ENCODE measurements around the gene MAP3K5. TPM values are rescaled to one million over a fixed set of nuclear protein-coding genes. Genes with fewer than 3 reads are reported as not detected.

The MAP3K5 gene
- total RNA-seq, 2 donors from 2014 or later = 6.7 to 11.9 TPM

DNA sequence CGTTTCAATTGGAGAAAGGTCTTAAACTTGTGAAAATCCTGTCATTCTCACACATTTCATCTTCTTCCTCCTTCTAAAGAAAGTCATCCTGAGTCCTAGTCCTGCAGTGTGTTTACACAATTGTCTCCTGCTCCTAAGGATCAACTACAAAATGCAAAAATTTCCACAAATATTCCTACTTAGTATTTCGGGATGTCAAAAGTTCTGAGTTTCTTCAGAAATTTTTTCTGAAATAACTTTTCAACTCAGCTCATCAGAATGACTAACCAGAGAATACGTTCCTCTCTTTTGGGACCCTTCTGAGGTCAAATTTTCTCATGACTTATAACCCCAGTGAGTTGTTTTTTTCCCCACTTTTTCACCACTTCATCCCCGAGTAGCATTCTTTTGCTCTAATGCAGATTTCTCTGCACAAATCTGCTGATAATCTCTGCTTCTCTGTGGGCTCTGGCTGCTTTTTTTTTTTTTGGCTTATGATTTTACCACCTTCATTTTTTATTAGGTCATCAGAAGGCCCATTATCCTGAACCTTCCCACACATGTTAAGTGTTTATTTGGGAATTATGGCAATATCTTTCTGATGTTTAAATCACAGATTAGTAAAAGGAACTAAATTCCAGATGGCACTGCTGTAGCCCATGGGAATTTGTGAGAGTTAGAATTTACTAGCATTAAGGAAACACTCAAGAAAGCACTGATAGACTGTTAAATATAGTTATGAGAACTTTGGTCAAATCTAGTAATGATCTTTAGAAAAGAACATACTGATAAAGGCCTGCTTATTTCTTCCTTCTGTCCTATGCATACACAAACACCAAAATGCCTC is 41.4 kb downstream of the MAP3K5 start:
- TF ChIP-seq, protein P1, sequence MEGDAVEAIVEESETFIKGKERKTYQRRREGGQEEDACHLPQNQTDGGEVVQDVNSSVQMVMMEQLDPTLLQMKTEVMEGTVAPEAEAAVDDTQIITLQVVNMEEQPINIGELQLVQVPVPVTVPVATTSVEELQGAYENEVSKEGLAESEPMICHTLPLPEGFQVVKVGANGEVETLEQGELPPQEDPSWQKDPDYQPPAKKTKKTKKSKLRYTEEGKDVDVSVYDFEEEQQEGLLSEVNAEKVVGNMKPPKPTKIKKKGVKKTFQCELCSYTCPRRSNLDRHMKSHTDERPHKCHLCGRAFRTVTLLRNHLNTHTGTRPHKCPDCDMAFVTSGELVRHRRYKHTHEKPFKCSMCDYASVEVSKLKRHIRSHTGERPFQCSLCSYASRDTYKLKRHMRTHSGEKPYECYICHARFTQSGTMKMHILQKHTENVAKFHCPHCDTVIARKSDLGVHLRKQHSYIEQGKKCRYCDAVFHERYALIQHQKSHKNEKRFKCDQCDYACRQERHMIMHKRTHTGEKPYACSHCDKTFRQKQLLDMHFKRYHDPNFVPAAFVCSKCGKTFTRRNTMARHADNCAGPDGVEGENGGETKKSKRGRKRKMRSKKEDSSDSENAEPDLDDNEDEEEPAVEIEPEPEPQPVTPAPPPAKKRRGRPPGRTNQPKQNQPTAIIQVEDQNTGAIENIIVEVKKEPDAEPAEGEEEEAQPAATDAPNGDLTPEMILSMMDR (IDR thresholded peaks at IDR 0.05) = no peak
- Histone ChIP-seq H3K27ac (peak overlapping the region in 1 of 2 donors; percentile 6), H3K4me1 (peaks cover 0 to 23% of the 10 kb centered on the region in 2 donors)

DNA sequence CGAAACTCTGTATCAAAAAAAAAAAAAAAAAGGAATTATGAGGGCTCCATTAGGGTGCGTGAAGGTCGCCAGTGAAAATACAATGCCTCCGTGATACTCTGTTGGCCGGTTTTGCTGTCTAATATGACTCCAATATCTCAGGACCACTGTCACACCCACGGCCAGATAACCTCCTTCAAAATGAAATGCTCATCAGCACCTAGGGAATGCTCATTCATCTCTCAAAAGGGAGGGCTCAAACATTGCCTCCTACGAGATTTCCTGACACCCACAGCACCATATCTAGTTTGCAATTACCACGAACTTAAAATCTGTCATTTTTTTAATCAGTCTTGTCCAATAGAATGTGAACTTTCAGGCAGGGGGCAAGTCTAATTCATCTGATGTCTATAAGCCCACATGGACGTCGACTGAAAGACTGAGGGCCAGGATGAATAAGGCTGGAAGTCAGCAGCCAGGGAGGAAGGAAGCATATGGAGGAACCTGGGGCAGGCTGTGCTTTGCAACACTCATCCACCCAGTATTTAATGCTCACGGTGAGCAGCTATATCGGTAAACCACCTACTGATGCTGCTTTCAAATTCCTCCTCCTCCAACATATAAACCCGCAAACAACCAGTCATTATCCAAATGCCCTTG is 42.8 kb downstream of the MAP3K5 start:
- DNase-seq (ENCODE audit: low spot score) = no peak
- no peaks in the 10 kb centered on the region for H3K9me3 ChIP-seq
- no peak overlapping the region for H3K4me3 ChIP-seq
- no peaks in the 10 kb centered on the region for H3K27me3 ChIP-seq
- TF ChIP-seq, protein P1 (IDR thresholded peaks at IDR 0.05) = no peak
- no peaks in the 10 kb centered on the region for H3K36me3 ChIP-seq
- H3K4me1 ChIP-seq = peaks cover 0 to 28% of the 10 kb centered on the region in 2 donors
- no peak overlapping the region for H3K27ac ChIP-seq

More for the DNA sequence above, 41.4 kb downstream of the MAP3K5 start:
- no peaks in the 10 kb centered on the region for H3K36me3 ChIP-seq
- no peak overlapping the region for H3K4me3 ChIP-seq
- DNase-seq (ENCODE audit: low spot score) = no peak
- no peaks in the 10 kb centered on the region for H3K27me3 ChIP-seq
- no peaks in the 10 kb centered on the region for H3K9me3 ChIP-seq

DNA sequence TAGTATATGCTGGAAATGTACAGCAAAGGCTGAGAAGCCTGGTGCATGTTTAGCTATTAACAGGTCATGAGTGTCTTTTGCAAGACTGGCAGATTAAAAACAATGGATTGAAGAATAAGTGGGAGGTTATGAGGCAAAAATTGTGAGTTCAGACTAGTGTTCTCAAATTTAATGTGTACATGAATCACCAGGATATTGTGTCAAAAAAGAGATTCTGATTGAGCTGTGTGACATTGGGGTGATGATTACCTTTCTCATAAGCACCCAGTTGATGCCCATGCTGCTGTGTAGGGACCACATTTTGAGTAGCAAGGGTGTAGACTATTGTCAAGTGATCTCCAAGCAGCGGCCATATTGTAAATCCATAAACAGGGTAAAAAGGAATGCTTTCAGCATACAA is 44.8 kb downstream of the MAP3K5 start:
- H3K9me3 ChIP-seq = no peaks in the 10 kb centered on the region
- H3K4me3 ChIP-seq = no peak overlapping the region
- no peaks in the 10 kb centered on the region for H3K27me3 ChIP-seq
- H3K27ac ChIP-seq = no peak overlapping the region
- H3K4me1 ChIP-seq = peaks cover 0 to 24% of the 10 kb centered on the region in 2 donors
- TF ChIP-seq, protein P1 (IDR thresholded peaks at IDR 0.05) = no peak
- no peak for DNase-seq (ENCODE audit: low spot score)
- no peaks in the 10 kb centered on the region for H3K36me3 ChIP-seq

DNA sequence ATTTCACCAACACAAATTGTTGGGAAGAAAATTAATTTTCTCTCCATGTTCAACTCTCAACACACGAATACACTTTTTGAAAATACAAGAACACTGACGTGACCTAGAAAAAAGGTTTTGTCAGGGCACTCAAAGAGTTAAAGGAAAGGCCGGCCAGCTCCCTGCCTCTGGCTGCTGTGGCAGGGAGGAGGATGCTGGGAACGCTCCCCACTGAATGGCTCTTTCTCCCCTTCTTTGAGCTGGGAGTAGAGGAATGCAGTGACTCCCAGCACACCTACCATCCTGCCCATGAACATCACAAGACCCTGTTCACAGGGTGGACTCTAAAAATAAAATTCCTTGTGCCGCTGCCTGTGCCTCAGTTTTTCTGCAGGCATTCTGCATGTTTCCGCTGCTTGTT is 47.0 kb downstream of the MAP3K5 start:
- Histone ChIP-seq H3K4me3 (no peak overlapping the region), H3K27ac (no peak overlapping the region), H3K4me1 (peaks cover 0 to 6% of the 10 kb centered on the region in 2 donors), H3K9me3 (no peaks in the 10 kb centered on the region), H3K36me3 (no peaks in the 10 kb centered on the region), H3K27me3 (no peaks in the 10 kb centered on the region)
- no peak for DNase-seq (ENCODE audit: low spot score)
- TF ChIP-seq, protein P1 (IDR thresholded peaks at IDR 0.05) = no peak

DNA sequence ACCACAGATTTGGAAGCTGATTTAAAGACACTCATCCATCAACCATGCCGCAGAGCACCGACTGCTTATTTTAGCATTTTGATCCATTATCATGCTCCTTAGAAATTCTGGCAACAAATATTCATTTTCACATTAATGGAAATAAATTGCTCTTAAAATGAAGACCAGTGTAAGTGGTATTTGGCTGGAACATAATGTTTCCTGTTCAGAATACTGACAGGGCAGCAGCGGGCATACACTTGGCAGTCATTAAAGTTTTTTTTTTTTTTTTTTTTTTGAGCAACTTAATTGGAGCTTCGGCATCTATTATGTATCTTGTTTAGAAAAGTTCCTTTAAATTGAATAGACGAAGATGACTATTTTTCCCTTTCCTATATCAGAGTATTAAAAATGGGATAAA is 47.4 kb downstream of the MAP3K5 start:
- Histone ChIP-seq H3K4me1 (peaks cover 0 to 6% of the 10 kb centered on the region in 2 donors), H3K9me3 (no peaks in the 10 kb centered on the region), H3K27me3 (no peaks in the 10 kb centered on the region), H3K36me3 (no peaks in the 10 kb centered on the region), H3K4me3 (no peak overlapping the region), H3K27ac (no peak overlapping the region)
- TF ChIP-seq, protein P1 (IDR thresholded peaks at IDR 0.05) = no peak
- no peak for DNase-seq (ENCODE audit: low spot score)
